B cell (primary cell): Measurements from ENCODE around the gene PAN2.

ENCODE experiments used
- EZH2 ChIP-seq: IDR thresholded peaks from 2 replicates; pipeline ENCODE4 v1.6.1; 2012; ENCODE audit warnings: borderline replicate concordance, low read depth, mild to moderate bottlenecking, moderate library complexity, low read length; ENCODE audit not compliant: insufficient read depth, poor library complexity, severe bottlenecking
- TF ChIP-seq, protein P1 (sequence below): fragments of 200-600 bp; IDR thresholded peaks from one replicate; pipeline ENCODE4 v1.8.0; 2022; ENCODE audit warnings: antibody characterized with exemption, mild to moderate bottlenecking

GRCh38 chr12:56286044-56286830 lies 47.6 kb downstream of the PAN2 start:
- TF ChIP-seq, protein P1, sequence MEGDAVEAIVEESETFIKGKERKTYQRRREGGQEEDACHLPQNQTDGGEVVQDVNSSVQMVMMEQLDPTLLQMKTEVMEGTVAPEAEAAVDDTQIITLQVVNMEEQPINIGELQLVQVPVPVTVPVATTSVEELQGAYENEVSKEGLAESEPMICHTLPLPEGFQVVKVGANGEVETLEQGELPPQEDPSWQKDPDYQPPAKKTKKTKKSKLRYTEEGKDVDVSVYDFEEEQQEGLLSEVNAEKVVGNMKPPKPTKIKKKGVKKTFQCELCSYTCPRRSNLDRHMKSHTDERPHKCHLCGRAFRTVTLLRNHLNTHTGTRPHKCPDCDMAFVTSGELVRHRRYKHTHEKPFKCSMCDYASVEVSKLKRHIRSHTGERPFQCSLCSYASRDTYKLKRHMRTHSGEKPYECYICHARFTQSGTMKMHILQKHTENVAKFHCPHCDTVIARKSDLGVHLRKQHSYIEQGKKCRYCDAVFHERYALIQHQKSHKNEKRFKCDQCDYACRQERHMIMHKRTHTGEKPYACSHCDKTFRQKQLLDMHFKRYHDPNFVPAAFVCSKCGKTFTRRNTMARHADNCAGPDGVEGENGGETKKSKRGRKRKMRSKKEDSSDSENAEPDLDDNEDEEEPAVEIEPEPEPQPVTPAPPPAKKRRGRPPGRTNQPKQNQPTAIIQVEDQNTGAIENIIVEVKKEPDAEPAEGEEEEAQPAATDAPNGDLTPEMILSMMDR: no peak
- no peak for TF ChIP-seq EZH2
